AG04449 (cell line): ENCODE data around the gene IL1RAPL2.

Experiments used
- CTCF ChIA-PET: fragments of 350-600 bp; formaldehyde crosslinking; extraction: SDS; loops from one replicate; lab custom pipeline; 2021; ENCODE audit warnings: antibody characterized with exemption; lab: Yijun Ruan, JAX
- POLR2A ChIA-PET: fragments of 400-600, 350-600 bp; formaldehyde crosslinking; extraction: SDS; loops from one replicate; lab custom pipeline; 2020; ENCODE audit warnings: antibody characterized with exemption, inconsistent platforms; lab: Yijun Ruan, JAX
- DNase-seq: peaks from one replicate; pipeline ENCODE4 v3.0.0-alpha.2; 2010; ENCODE audit warnings: low read depth, low spot score
- H3K4me3 ChIP-seq: 2 replicates; pipeline ENCODE4 v1.5.1; 2011; ENCODE audit warnings: low read depth, mild to moderate bottlenecking, control low read depth, low read length
- TF ChIP-seq, protein P1 (sequence below): IDR thresholded peaks from one replicate; pipeline ENCODE4 v1.5.1; 2011; ENCODE audit warnings: mild to moderate bottlenecking, moderate library complexity, low read length, control low read depth, inconsistent platforms; ENCODE audit not compliant: insufficient read depth; ENCODE audit errors: missing control alignments

IL1RAPL2 gene

DNA sequence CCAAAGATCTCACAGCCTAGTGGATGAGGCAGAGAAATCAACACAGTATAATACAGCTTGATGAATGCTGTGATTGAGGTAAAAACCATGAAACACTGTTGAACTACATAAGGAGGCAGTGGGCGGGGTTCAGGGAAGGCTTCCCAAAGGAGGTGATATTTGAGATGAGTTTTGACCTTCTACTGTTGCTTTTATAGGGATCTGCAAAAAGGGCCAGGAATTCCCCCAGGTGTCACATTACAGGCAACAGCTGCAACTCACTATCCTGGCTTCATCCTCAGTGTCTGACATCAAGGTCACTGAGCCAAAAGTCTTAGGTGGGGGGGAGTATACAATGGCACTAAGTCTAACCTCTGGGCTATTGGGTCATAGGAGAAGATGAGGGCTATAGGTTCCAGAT lies 1070.7 kb downstream of the IL1RAPL2 start:
- POLR2A ChIA-PET = no interaction called here
- TF ChIP-seq, protein P1, sequence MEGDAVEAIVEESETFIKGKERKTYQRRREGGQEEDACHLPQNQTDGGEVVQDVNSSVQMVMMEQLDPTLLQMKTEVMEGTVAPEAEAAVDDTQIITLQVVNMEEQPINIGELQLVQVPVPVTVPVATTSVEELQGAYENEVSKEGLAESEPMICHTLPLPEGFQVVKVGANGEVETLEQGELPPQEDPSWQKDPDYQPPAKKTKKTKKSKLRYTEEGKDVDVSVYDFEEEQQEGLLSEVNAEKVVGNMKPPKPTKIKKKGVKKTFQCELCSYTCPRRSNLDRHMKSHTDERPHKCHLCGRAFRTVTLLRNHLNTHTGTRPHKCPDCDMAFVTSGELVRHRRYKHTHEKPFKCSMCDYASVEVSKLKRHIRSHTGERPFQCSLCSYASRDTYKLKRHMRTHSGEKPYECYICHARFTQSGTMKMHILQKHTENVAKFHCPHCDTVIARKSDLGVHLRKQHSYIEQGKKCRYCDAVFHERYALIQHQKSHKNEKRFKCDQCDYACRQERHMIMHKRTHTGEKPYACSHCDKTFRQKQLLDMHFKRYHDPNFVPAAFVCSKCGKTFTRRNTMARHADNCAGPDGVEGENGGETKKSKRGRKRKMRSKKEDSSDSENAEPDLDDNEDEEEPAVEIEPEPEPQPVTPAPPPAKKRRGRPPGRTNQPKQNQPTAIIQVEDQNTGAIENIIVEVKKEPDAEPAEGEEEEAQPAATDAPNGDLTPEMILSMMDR = no peak
- CTCF ChIA-PET = no interaction called here
- H3K4me3 ChIP-seq = no peak overlapping the region
- no peak for DNase-seq

DNA sequence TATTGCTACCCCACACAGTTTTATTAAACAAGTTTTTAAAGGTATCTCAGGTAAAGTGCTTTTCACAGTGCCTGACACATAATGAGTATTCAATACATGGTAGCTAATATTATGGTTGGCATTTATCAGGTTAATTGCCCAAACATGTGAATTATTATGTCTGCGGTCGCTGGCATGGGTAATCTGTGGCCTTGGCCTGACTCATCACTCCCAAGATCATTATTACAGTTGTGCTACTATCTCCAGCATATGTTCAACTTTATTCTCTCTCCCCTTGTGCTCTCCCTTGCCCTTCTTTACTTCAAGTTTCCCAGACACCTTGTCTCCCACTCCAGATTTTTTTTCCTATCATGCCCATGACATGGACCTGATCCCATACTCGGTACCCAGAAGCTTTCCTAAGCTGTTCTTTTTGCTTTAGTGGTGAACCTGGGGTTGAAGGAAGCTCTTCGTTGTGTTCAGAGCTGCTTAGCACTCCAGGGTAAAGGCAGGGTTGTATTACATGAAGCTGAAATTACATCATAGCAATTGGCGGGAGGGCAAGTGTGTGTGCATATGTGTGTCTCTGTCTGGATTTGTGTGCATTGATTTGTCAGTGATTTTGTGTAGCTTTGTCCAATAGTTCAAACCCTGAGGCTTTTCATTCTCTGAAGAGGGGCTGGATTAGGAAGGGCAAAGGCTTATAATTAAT lies 1079.8 kb downstream of the IL1RAPL2 start:
- POLR2A ChIA-PET = no interaction called here
- CTCF ChIA-PET = no interaction called here
- H3K4me3 ChIP-seq = no peak overlapping the region
- TF ChIP-seq, protein P1 = no peak
- no peak for DNase-seq

DNA sequence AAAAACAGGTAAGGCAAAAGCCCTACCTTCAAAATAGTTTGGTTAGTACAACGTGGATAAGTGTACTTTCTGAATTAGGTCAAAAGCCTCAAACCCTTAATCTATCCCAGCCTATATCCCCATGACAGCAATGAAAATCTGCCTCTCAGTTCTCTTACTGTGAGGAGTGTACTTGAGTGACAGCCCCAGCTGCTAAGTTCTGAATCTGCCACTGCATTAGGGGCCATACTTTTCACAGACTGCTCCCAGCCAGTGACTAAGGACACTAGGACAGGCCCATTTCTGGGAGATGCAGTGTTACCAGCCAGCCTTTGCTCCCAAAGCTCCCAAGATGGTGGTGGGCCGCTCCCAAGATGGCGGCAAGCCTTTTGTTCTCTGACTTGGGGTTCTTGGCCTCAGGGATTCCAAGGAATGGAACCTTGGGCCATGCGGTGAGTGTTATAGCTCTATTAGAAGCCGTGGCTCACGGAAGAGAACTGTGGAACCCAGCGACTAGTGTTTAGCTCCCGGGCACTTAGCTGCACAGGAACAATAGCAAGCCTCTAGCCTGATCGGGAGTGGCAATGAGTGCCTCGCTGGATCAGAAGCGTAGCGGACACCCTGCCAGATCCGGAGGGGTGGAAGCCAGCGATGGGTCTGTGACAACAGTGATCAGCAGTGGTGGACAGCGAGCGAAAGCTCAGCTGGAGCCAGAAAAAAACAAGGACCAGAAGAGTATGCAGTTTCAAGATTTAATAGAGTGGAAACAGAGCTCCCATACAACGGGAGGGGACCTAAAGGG lies 1080.8 kb downstream of the IL1RAPL2 start:
- TF ChIP-seq, protein P1 = no peak
- no peak for DNase-seq
- ChIA-PET CTCF (no interaction called here), POLR2A (no interaction called here)
- no peak overlapping the region for H3K4me3 ChIP-seq

DNA sequence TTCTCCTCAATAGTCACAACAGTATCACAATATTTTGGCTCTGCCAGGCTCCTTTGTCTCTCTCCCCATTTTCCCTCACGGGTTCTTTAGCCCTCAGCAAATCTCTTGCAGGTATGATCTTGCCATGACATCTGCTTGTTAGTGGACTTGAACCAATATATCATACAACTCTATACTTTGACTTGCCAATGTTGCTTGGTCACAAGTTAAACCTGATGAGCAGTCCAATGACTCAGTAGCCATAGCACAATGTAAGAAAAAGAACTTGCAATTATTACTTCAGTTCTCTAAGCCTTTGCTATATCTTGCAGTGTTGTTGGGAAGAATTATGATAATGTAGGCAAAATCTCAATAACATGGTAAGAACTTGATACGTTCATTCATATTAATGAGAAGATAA lies 1081.8 kb downstream of the IL1RAPL2 start:
- ChIA-PET POLR2A (no interaction called here), CTCF (no interaction called here)
- no peak for DNase-seq
- TF ChIP-seq, protein P1 = no peak
- no peak overlapping the region for H3K4me3 ChIP-seq

DNA sequence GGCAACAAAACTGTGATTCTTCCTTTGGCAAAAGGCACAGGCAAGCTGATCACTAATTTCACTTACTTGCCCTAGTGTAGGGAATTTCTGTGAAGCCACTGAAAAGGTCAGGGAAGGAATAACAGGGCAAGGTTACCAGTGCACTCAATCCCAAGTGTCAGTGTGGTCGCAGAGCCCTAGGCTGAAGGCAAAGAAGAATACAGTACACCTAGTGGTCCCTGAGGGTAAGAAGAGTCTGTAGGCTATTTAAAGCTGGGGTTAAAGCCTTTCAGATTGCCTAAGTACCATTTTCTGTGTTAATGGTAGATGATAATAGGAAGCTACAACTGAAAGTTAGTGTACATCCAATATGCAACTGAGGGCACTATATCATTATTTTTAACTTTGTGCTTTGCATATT lies 1082.7 kb downstream of the IL1RAPL2 start:
- POLR2A ChIA-PET = no interaction called here
- TF ChIP-seq, protein P1 = no peak
- H3K4me3 ChIP-seq = no peak overlapping the region
- no peak for DNase-seq
- CTCF ChIA-PET = no interaction called here

DNA sequence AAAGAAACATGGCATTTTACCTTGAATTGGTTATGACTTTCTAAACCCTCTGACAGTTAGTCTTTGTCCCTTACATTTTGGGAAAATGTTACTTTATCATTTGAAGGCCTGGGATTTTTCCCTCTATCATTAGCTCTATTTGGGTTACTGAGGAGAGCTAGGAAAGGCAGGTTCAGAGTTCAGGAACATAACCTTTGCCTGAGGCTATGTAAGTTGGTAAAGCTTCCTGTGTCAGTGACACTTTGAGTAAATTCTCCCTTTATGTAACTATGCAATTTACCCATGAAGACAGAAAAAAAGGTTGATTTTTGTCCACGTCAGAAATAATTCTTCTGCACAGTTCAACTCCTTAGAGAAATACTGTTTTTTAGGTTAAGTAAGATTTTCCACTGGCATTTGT lies 1084.6 kb downstream of the IL1RAPL2 start:
- CTCF ChIA-PET = no interaction called here
- TF ChIP-seq, protein P1 = no peak
- H3K4me3 ChIP-seq = no peak overlapping the region
- no peak for DNase-seq
- POLR2A ChIA-PET = no interaction called here
